Thoracic aorta (tissue), 2 donors: ENCODE results near the gene TMEM101. TPM values are rescaled to one million over a fixed set of nuclear protein-coding genes. Genes with fewer than 3 reads are reported as not detected.

ENCODE experiments used
- ATAC-seq: fragments of 150-250 bp; one replicate; pipeline ENCODE4 v1.8.0; 2017; ENCODE audit warnings: low read depth; ENCODE audit not compliant: insufficient number of reproducible peaks, low FRiP score
- DNase-seq: peaks from one replicate; pipeline ENCODE4 v3.0.0-alpha.2; 2020; ENCODE audit warnings: low spot score
- H3K27ac ChIP-seq, 2 donors: fragments of 200-600 bp; sonication (generic); 1 replicate in 1 of 2; 2 replicates in 1 of 2; pipeline ENCODE4 v1.5.1; 2016; ENCODE audit warnings: mild to moderate bottlenecking in 2 of 2, moderate library complexity in 2 of 2
- H3K27me3 ChIP-seq: fragments of 200-600 bp; sonication (generic); replicated peaks from 2 replicates; pipeline ENCODE4 v1.6.0; 2016; ENCODE audit warnings: mild to moderate bottlenecking; ENCODE audit not compliant: insufficient read depth
- H3K36me3 ChIP-seq: fragments of 200-600 bp; sonication (generic); one replicate; pipeline ENCODE4 v1.5.1; 2016
- H3K4me1 ChIP-seq, 2 donors: fragments of 200-600 bp; sonication (generic); 1 replicate in 1 of 2; 2 replicates in 1 of 2; pipeline versions ENCODE4 v1.5.1 to v1.6.0; 2016; ENCODE audit warnings: low read depth in 2 of 2, mild to moderate bottlenecking in 1 of 2; ENCODE audit not compliant: control insufficient read depth in 1 of 2
- H3K4me3 ChIP-seq: fragments of 200-600 bp; sonication (generic); 2 replicates; pipeline ENCODE4 v1.5.1; 2016; ENCODE audit warnings: mild to moderate bottlenecking
- H3K9me3 ChIP-seq: fragments of 200-600 bp; sonication (generic); 2 replicates; pipeline ENCODE4 v1.5.1; 2016
- total RNA-seq, 2 donors: library from RNA; depleted of rRNA; stranded (reverse); fragments of >200 nt; gene quantifications; one replicate each; pipeline versions ENCODE4 v1.1.0 to v1.2.3, GENCODE V29; 2016
- TF ChIP-seq, protein P1 (sequence below): fragments of 200-600 bp; sonication (generic); IDR thresholded peaks from one replicate; pipeline ENCODE4 v1.5.1; 2019; ENCODE audit warnings: antibody characterized with exemption

The TMEM101 gene
- total RNA-seq, 2 donors from 2014 or later: 21.9 to 24.4 TPM

DNA sequence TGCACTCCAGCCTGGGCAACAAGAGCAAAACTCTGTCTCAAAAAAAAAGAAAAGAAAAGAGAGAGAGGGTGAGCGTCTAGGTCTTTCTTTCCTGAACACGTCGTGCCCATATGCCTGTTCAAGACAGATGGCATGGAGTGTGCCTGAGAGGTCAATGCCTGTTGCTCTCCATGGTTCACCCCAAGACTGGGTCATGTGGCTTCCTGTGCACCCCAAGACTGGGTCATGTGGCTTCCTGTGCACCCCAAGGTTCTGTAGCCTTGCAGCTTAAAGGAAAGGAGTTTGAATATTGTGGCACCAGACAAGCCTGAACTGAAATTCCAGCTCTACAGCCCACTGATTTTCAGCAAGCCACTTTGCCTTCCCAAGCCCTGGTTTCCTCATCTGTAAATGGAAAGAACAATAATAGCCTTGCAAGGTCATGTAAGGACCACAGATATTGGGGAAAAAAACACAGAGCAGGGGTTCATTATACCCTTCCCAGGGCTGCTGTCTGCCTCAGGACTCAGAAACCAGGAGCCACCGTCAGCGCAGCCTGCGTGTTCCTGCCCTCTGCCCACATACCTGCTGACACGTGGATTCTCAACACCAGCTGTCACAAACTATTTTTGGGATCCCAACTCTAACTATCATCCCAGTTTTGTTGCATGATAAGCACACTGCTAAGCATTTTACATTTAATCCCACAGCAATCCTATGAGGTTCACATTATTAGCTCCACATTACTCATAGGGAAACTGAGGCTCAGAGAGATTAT, 28.4 kb downstream of the TMEM101 start:
- peaks cover 6 to 10% of the 10 kb centered on the region in 2 donors for H3K4me1 ChIP-seq
- no peak for DNase-seq
- TF ChIP-seq, protein P1, sequence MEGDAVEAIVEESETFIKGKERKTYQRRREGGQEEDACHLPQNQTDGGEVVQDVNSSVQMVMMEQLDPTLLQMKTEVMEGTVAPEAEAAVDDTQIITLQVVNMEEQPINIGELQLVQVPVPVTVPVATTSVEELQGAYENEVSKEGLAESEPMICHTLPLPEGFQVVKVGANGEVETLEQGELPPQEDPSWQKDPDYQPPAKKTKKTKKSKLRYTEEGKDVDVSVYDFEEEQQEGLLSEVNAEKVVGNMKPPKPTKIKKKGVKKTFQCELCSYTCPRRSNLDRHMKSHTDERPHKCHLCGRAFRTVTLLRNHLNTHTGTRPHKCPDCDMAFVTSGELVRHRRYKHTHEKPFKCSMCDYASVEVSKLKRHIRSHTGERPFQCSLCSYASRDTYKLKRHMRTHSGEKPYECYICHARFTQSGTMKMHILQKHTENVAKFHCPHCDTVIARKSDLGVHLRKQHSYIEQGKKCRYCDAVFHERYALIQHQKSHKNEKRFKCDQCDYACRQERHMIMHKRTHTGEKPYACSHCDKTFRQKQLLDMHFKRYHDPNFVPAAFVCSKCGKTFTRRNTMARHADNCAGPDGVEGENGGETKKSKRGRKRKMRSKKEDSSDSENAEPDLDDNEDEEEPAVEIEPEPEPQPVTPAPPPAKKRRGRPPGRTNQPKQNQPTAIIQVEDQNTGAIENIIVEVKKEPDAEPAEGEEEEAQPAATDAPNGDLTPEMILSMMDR: no peak
- no peaks in the 10 kb centered on the region for H3K9me3 ChIP-seq
- ATAC-seq: no peak
- H3K4me3 ChIP-seq: no peak overlapping the region
- no peak overlapping the region for H3K27ac ChIP-seq
- no peaks in the 10 kb centered on the region for H3K36me3 ChIP-seq
- H3K27me3 ChIP-seq: peaks cover 18% of the 10 kb centered on the region

DNA sequence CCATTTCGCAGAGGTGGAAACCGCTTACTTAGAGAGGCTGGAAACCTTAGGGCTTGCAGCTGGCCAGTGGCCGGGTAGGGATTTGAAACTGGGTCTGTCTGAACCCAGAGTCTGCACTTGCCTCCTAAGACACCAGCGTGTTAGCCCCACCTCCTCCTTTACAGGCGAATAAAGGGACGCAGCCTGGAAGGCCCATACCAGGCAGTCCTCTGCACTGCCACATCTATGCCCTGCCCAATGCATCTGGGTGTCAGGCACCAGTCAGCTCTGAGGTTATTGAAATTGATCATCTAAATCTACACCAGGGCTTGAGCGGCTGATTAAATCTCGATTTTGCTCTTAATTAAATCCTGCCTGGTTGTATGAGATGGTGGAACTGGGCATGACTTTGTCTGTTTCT, 30.2 kb downstream of the TMEM101 start:
- Histone ChIP-seq H3K9me3 (no peaks in the 10 kb centered on the region), H3K27ac (no peak overlapping the region), H3K36me3 (no peaks in the 10 kb centered on the region), H3K27me3 (peaks cover 18% of the 10 kb centered on the region), H3K4me3 (peak overlapping the region; percentile 65), H3K4me1 (peaks cover 6 to 10% of the 10 kb centered on the region in 2 donors)
- DNase-seq (no peak), ATAC-seq (no peak)
- TF ChIP-seq, protein P1: no peak

DNA sequence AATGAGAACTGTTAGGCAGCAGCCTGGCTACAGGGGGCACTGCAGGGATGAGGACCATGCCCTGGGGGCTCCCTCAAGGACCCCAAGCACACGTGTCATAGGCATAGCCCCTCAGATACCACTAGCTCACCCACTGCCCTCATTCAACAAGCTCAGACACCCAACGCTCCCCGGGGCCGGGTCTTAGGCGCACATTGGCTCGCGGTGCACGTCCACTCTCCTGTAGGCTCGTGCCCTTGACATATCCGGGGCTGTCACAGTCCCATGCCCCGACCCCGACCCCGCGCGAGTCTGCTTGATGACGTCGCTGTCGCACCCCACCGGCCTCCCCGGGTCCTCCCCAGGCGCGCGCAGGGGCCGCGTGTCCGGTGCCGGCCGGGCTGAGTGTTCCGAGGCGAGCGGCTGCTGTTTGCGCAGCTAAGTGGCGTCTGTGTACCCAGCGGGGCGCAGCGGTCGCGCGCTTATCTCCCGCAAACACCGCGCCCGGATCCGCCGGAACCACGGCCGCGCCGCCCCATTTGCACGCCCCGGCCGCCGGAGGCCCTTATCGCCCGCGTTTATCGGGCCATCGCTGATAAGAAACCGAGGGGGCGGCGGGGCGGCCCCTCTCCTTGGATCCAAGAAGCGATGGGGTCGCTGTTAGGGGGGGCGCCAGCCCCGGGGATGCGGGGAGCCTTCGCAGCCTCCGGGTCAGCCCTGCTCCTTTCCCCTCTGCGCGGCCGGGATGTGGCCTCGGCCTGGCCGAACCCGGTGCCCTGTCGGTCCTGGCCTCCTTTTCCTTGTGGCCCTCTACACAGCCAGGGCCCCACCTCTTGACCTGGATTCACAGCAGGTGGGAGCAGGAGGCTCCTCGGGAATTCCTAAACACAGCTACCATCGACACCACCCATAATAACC, 31.0 kb downstream of the TMEM101 start:
- ATAC-seq (no peak), DNase-seq (no peak)
- TF ChIP-seq, protein P1: no peak
- no peak overlapping the region for H3K27ac ChIP-seq
- H3K4me3 ChIP-seq: peak overlapping the region; percentile 65
- H3K36me3 ChIP-seq: no peaks in the 10 kb centered on the region
- H3K4me1 ChIP-seq: peaks cover 6 to 10% of the 10 kb centered on the region in 2 donors
- H3K9me3 ChIP-seq: no peaks in the 10 kb centered on the region
- peaks cover 18% of the 10 kb centered on the region for H3K27me3 ChIP-seq

DNA sequence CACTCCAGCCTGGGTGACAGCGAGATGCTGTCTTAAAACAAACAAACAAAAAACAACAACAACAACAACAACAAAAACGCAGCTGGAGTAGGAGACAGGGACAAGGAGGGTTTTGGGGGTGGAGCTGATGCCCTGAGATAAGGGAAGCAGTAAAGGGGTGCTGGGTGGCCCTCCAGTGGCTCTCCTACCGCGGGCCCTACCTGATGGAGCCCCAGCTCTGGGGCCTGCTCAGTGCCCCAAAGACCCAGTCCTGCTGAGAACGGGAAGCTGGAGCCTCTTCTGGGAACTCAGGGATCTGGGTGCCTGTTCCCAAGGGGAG, 31.6 kb downstream of the TMEM101 start:
- Histone ChIP-seq H3K36me3 (no peaks in the 10 kb centered on the region), H3K27ac (no peak overlapping the region), H3K4me3 (no peak overlapping the region), H3K9me3 (no peaks in the 10 kb centered on the region), H3K4me1 (peaks cover 6 to 10% of the 10 kb centered on the region in 2 donors), H3K27me3 (peaks cover 18% of the 10 kb centered on the region)
- TF ChIP-seq, protein P1: no peak
- no peak for ATAC-seq
- DNase-seq: no peak

DNA sequence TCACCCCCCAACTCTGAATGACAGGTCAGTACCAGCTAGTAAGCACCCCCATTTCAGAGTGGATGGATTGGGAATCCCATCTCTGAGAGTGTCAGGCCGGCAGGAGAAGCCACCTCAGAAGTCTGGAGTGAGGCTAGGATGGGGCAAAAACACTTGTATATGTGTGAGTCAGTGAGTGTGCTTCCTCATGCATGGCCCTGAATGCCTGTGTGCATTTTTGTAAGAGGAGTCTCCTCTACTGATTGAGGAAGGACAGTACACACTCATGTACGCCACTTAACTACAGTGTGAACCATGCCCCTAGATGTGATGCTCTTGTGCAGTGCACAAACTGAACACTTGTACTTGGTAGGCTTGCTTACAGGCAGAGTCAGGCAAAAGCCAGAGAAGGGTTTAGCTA, 32.6 kb downstream of the TMEM101 start:
- no peak overlapping the region for H3K27ac ChIP-seq
- no peaks in the 10 kb centered on the region for H3K9me3 ChIP-seq
- TF ChIP-seq, protein P1: no peak
- no peaks in the 10 kb centered on the region for H3K36me3 ChIP-seq
- H3K4me1 ChIP-seq: peaks cover 6 to 10% of the 10 kb centered on the region in 2 donors
- DNase-seq (no peak), ATAC-seq (no peak)
- no peak overlapping the region for H3K4me3 ChIP-seq
- peaks cover 18% of the 10 kb centered on the region for H3K27me3 ChIP-seq
